GM18526 (cell line): Measurements from ENCODE around the gene IL12RB2.

ENCODE experiments used
- POLR2A ChIP-seq: IDR thresholded peaks from 3 replicates; pipeline ENCODE4 v1.6.1; 2011; ENCODE audit not compliant: insufficient read length; ENCODE audit errors: extremely low read depth

Gene IL12RB2, protein sequence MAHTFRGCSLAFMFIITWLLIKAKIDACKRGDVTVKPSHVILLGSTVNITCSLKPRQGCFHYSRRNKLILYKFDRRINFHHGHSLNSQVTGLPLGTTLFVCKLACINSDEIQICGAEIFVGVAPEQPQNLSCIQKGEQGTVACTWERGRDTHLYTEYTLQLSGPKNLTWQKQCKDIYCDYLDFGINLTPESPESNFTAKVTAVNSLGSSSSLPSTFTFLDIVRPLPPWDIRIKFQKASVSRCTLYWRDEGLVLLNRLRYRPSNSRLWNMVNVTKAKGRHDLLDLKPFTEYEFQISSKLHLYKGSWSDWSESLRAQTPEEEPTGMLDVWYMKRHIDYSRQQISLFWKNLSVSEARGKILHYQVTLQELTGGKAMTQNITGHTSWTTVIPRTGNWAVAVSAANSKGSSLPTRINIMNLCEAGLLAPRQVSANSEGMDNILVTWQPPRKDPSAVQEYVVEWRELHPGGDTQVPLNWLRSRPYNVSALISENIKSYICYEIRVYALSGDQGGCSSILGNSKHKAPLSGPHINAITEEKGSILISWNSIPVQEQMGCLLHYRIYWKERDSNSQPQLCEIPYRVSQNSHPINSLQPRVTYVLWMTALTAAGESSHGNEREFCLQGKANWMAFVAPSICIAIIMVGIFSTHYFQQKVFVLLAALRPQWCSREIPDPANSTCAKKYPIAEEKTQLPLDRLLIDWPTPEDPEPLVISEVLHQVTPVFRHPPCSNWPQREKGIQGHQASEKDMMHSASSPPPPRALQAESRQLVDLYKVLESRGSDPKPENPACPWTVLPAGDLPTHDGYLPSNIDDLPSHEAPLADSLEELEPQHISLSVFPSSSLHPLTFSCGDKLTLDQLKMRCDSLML

GRCh38 chr1:67307251-67308060 is at the start of gene IL12RB2:
Gene IL12RB2 (plus strand): TSS chr1:67307873. CDS start chr1:67320369, 12,496 bp downstream.
- TF ChIP-seq POLR2A, result no peak

DNA sequence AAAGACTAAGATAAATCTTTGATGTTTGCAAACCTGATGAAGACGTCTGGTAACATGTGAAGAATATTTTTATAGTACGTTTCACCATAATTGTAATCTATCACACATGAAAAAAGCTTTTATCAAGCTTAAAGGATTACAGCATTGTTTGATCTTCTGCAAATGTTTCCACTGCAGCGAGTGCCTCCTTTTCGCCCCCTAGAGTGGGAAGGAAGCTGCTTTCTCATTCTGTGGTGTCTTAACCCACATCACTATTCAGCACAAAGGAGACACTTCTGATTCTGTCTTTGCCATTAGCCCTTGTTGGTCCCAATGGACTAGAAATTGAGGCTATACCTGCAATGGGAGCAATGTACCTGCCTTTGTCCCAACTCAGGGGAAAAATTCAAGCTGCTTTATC is 46.0 kb upstream of the IL12RB2 start:
- no peak for TF ChIP-seq POLR2A

- TF ChIP-seq POLR2A, result no peak
These were observed 44.9 kb upstream of the IL12RB2 start for GRCh38 chr1:67262735-67263134.

- TF ChIP-seq POLR2A, result no peak
These were observed 43.5 kb upstream of the IL12RB2 start for GRCh38 chr1:67264152-67264551.

DNA sequence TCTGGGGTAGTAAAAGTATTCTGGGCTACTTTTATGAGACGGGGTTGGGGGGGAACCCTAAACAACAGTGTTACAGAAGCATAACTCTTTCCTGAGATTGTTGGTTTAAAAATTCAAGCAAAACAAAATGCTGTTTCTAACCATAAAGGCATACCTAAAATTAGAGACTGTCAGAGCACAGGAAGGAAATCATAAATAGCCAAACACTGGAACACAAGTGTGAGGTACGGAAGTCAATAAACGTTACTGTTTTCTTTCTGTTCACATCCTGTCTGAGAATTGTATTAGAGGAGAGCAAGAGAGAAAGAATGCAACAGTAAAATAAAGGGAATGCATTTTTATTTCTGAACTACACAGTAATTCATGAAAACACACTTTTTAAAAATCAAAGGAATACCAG is 42.8 kb upstream of the IL12RB2 start:
- no peak for TF ChIP-seq POLR2A

DNA sequence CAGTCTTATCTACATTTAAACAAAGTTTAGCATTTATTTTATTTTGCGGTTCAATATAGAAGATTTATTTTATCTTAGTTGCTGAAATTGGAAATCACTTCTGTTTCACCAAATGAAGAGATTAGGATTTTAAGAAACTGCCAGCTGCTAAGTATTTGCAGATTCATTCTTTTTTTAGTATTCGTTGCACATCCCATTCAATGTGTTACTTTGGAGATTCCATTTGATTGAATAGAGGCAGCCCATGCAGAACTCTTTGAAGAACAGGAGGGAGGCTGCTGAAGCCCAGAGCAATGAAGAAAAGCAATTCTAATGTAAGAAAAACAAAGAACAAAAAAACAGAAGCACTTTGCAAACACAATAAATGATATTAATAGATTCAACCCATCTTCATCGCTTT is 38.6 kb upstream of the IL12RB2 start:
- no peak for TF ChIP-seq POLR2A

DNA sequence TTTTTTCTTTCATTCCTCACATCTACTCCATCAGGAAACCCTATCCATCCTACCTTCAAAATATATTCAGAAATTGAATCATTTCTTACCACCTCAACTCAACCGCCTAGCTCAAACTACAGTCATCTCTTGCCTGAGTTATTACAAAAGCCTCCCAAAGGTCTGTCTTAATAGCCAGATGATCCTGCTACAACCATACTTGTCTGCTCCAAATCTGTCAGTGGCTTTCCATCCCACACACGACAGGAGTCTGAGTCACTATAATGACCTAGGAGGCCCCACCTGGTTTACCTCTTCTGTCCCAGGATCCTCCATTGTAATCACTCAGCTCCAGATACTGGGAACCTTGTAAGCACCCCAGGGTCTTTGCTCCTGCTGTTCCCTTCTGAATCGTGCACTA is 37.1 kb upstream of the IL12RB2 start:
- no peak for TF ChIP-seq POLR2A

GRCh38 chr1:67273591-67273990 is 34.1 kb upstream of the IL12RB2 start:
- TF ChIP-seq POLR2A, result no peak

DNA sequence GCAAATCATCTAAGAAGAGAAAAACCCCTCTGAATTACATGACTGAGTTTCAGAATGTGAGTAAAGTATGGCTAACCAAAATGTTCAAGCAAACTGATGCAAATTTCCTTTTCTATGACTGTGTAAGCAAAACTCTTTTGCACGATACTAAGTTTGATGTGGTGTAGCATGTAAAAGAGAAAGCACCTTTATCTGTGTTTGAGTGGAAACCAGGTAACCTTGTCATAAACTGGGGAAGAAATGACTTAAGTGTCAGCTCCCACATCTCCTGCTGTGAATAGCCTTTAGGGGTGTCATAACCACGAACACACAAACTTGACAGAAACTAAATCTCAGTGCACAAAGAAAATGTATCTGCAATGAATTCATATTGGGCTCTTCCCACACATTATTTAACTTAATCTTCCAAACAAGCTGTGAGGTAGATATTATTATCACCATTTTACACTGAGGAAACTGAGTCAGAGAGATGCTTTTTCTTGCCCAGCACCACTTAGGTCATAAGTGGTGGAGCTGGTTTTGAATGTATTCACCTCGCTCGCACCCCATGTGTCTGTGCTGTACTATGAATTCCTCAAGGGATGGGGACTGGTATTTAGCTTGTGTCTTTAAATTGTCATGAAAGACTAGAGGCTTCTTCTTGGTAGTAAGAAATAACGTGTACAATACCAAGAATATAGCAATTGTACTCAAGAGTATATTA is 32.9 kb upstream of the IL12RB2 start:
- TF ChIP-seq POLR2A, result no peak

DNA sequence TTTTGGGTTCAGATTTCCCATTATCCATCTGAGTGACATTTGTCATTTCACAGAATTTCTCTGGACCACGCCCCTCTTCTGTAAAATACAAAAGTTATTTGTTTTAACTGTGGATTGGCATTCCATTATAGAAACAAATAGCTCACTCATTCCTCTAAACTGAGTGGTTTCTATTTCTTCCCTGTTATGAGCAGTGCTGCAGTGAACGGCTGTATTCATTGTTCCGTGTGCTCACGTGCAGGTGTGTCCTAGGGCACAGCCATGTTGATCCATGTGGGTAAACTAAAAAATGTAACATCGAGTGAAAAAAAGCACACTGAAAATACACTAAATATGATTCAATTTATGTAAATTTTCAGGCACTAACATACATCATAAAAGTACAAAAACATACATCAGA is 27.0 kb upstream of the IL12RB2 start:
- TF ChIP-seq POLR2A, result no peak

GRCh38 chr1:67281244-67281643 is 26.4 kb upstream of the IL12RB2 start:
- TF ChIP-seq POLR2A, result no peak

DNA sequence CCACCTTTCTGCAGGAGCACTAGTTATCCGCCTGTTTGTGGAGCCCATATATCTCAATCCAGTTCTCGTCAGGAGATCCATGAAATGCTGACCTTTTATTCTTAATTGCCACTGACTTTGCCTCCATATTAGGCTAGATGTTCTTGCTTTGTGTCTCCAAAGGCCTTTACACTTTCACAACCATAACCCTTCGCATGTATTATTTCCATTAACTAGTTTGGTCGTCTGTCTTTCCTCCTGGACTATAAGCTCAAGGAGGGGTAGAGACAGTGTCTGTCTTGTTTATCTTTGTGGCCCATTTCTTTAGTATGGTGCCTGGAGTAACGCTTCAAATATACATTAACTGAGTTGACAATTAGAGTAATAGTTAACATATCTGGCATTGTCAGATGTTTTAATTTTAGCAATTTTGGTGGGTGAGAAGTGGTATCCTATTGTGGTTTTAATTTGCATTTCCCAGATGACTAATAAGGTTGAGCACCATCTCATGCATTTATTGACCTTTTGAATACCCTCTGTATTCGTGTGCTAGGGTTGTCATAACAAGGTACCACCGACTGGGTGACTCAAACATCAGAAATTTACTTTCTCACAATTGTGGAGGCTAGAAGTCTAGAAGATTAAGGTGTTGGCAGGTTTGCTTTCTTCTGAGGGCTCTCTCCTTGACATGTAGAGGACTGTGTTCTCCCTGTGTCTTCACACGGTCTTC is 21.7 kb upstream of the IL12RB2 start:
- no peak for TF ChIP-seq POLR2A

DNA sequence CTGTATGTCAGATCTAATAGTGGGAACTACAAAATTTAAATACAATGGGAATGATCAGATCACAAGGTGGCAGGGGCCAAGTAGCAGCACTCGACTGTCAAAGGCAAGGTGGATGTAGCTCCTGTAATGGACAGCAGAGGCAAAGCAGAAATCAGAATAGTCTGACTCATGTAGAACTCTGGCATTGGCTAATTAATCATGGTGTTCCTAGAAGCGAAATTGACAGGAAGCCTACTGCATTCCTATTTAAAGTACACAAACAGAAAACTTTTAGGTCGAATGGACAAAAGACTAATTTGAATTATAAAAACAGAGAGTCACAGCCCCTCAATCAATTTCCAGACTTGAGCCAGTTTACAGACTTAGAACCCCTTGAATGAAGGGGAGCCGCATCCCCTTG is 17.4 kb upstream of the IL12RB2 start:
- no peak for TF ChIP-seq POLR2A
